GM12878 (cell line): ENCODE measurements around the gene TAPBP. TPM values are rescaled to one million over a fixed set of nuclear protein-coding genes. Genes with fewer than 3 reads are reported as not detected.

Experiments
- ATAC-seq: fragments of 200-7000 bp; cut with Tn5 transposase; 3 replicates; pipeline ENCODE4 v1.9.1; 2020; ENCODE audit warnings: mild to moderate bottlenecking, moderate library complexity
- BruUV-seq: library from RNA; stranded (reverse); fragments of 400-500 nt; replicated peaks from 2 replicates; lab custom pipeline; 2021; lab: Mats Ljungman, UMichigan
- CTCF ChIA-PET: fragments of 300-600 bp; sonication (Branson Sonifier 250); formaldehyde crosslinking; extraction: SDS; loops from one replicate; lab custom pipeline; 2021; ENCODE audit warnings: inconsistent platforms; lab: Yijun Ruan, JAX
- POLR2A ChIA-PET: fragments of 350-600 bp; formaldehyde crosslinking; extraction: SDS; loops from one replicate; lab custom pipeline; 2021; ENCODE audit warnings: inconsistent platforms; lab: Charles Lee
- RAD21 ChIA-PET: fragments of 300-600 bp; sonication (Branson Sonifier 250); formaldehyde crosslinking; loops from one replicate; lab custom pipeline; 2023; ENCODE audit warnings: antibody characterized with exemption; ENCODE audit not compliant: unreplicated experiment; lab: Charles Lee
- SMC1A ChIA-PET: fragments of 300-600 bp; sonication (Branson Sonifier 250); formaldehyde crosslinking; loops from one replicate; lab custom pipeline; 2023; ENCODE audit not compliant: unreplicated experiment, uncharacterized antibody; lab: Charles Lee
- DNase-seq: peaks from one replicate; pipeline ENCODE4 v3.0.0-alpha.2; 2011; ENCODE audit warnings: low read depth, low spot score
- FAIRE-seq: peaks from 3 replicates; lab custom pipeline; 2011; peaks lifted over from hg19 to GRCh38; lab: Jason Lieb, UNC
- H2AFZ ChIP-seq: 2 replicates; pipeline ENCODE4 v1.6.0; 2011; ENCODE audit warnings: low read depth, low read length, control low read depth; ENCODE audit not compliant: control insufficient read depth
- H3K27ac ChIP-seq: 2 replicates; pipeline ENCODE4 v1.5.1; 2011; ENCODE audit warnings: control low read depth; ENCODE audit not compliant: control insufficient read depth, insufficient read depth
- H3K27me3 ChIP-seq, 2 experiments: replicated peaks in 1 of 2; 2 replicates each; pipeline versions ENCODE4 v1.6.0 to v1.6.1; 2011; ENCODE audit warnings: low read length in 1 of 2; ENCODE audit not compliant: control insufficient read depth in 2 of 2, insufficient read depth in 2 of 2
- H3K36me3 ChIP-seq, 2 experiments: 2 replicates each; pipeline ENCODE4 v1.5.1; 2011; ENCODE audit warnings: low read length in 1 of 2; ENCODE audit not compliant: control insufficient read depth in 2 of 2, insufficient read depth in 2 of 2
- H3K4me1 ChIP-seq: 2 replicates; pipeline ENCODE4 v1.6.1; 2011; ENCODE audit warnings: mild to moderate bottlenecking, low read length, moderate library complexity, mixed read lengths; ENCODE audit not compliant: control insufficient read depth, insufficient read depth
- H3K4me2 ChIP-seq: 2 replicates; pipeline ENCODE4 v1.6.0; 2011; ENCODE audit warnings: control low read depth; ENCODE audit not compliant: control insufficient read depth, insufficient read depth
- H3K4me3 ChIP-seq: fragments of 200-600 bp; sonication (generic); 2 replicates; pipeline ENCODE4 v1.5.1; 2016
- H3K79me2 ChIP-seq: 2 replicates; pipeline ENCODE4 v1.6.0; 2011; ENCODE audit warnings: low read length; ENCODE audit not compliant: control insufficient read depth, insufficient read depth
- H3K9ac ChIP-seq: 2 replicates; pipeline ENCODE4 v1.8.0; 2011; ENCODE audit warnings: low read length, control low read depth, mixed read lengths; ENCODE audit not compliant: control insufficient read depth, insufficient read depth
- H3K9me3 ChIP-seq: replicated peaks from 3 replicates; pipeline ENCODE4 v1.5.1; 2011; ENCODE audit warnings: mild to moderate bottlenecking, low read length; ENCODE audit not compliant: control insufficient read depth, insufficient read depth
- H4K20me1 ChIP-seq: 2 replicates; pipeline ENCODE4 v1.6.0; 2011; ENCODE audit not compliant: control insufficient read depth, insufficient read depth
- CUX1 ChIP-seq: IDR thresholded peaks from 2 replicates; pipeline ENCODE4 v1.6.1; 2012; ENCODE audit warnings: improper control_type of control experiment, low read depth, low read length; ENCODE audit not compliant: insufficient replicate concordance
- DPF2 ChIP-seq: fragments of 450-650 bp; IDR thresholded peaks from 2 replicates; pipeline ENCODE4 v1.6.1; 2017; ENCODE audit warnings: mild to moderate bottlenecking
- LARP7 ChIP-seq: fragments of 450-650 bp; IDR thresholded peaks from 2 replicates; pipeline ENCODE4 v1.6.1; 2017; ENCODE audit warnings: mild to moderate bottlenecking
- MTA3 ChIP-seq: IDR thresholded peaks from 2 replicates; pipeline ENCODE4 v1.6.1; 2012; ENCODE audit warnings: low read length, inconsistent platforms, borderline replicate concordance
- NBN ChIP-seq: fragments of 450-650 bp; IDR thresholded peaks from 2 replicates; pipeline ENCODE4 v1.6.1; 2016
- POLR2A ChIP-seq: IDR thresholded peaks from 2 replicates; pipeline ENCODE4 v1.6.1; 2011; ENCODE audit warnings: low read depth, mild to moderate bottlenecking, low read length
- POLR2AphosphoS5 ChIP-seq: IDR thresholded peaks from 2 replicates; pipeline ENCODE4 v1.6.1; 2011; ENCODE audit warnings: mild to moderate bottlenecking, low read length, inconsistent platforms
- TCF3 ChIP-seq: IDR thresholded peaks from 2 replicates; pipeline ENCODE4 v1.6.1; 2012; ENCODE audit warnings: low read depth, mild to moderate bottlenecking, low read length, borderline replicate concordance; ENCODE audit not compliant: insufficient read depth
- YBX1 ChIP-seq: fragments of 450-650 bp; IDR thresholded peaks from 2 replicates; pipeline ENCODE4 v1.6.1; 2016; ENCODE audit warnings: antibody characterized with exemption
- YY1 ChIP-seq: IDR thresholded peaks from 2 replicates; pipeline ENCODE4 v1.6.1; 2011; ENCODE audit warnings: low read depth, mild to moderate bottlenecking, low read length
- WGBS: methylation state at CpG from one replicate; pipeline ENCODE4 v1.1.6; 2016; ENCODE audit warnings: low lambda C conversion rate; ENCODE audit not compliant: insufficient replicate concordance, insufficient coverage; ENCODE audit errors: missing lambda C conversion rate; 5-methylcytosine and 5-hydroxymethylcytosine counted together
- in situ Hi-C: fragments of 300-500 bp; cut with MboI; formaldehyde crosslinking; loops from 9 replicates; pipeline ENCODE4 v1.14.3; 2018; ENCODE audit warnings: mixed read lengths
- intact Hi-C: fragments of 100-400 bp; cut with micrococcal nuclease; formaldehyde crosslinking; loops from one replicate; pipeline ENCODE4 v1.14.2; 2022; ENCODE audit not compliant: unreplicated experiment
- polyA plus RNA-seq, 11 experiments: library from polyadenylated mRNA; depleted of rRNA in 4 of 11; unstranded in 6 of 11; stranded (reverse) in 5 of 11; fragments of >200 nt; fragmentation: Nextera tagmentation in 4 of 11; fragmentation: Illumina TruSeq in 1 of 11; extraction: Ambion mirVana in 4 of 11; extraction: Trizol in 1 of 11; gene quantifications; 1 replicate in 1 of 11; 2 replicates in 10 of 11; pipeline versions ENCODE4 v1.2.1 to v1.2.3, GENCODE V29; 2011 to 2016; ENCODE audit warnings: inconsistent platforms in 2 of 11, missing spikeins in 2 of 11, low read depth in 1 of 11
- total RNA-seq, 4 experiments: library from RNA; depleted of rRNA in 3 of 4; stranded (reverse); fragments of >200 nt in 3 of 4; fragmentation: Illumina TruSeq in 1 of 4; extraction: Trizol in 1 of 4; gene quantifications; 2 replicates each; pipeline versions ENCODE4 v1.2.1 to v1.2.3, GENCODE V29; 2013 to 2021

TAPBP gene
- total and polyA plus RNA-seq, 10 of the 15 experiments (the other 5 are each of a cell fraction or from before 2014, with no cell fraction given), result 14.6 to 210 (median 78.1) TPM

- intact Hi-C loops (no loop called here), in situ Hi-C loops (no loop called here)
- FAIRE-seq (no peak), ATAC-seq (no peak), DNase-seq (no peak)
- peaks cover 31% of the 10 kb centered on the region for H3K79me2 ChIP-seq
- no peak overlapping the region for H2AFZ ChIP-seq
- ChIA-PET RAD21 (interaction anchor here (1.0 to 2.6 kb wide), 3 partner anchors 9 to 55 kb away, joined by 4 to 11 read pairs (median 11); no protein-coding TSS in a partner anchor), SMC1A (interaction anchor here (2.8 to 4.4 kb wide), 2 partner anchors 13 to 19 kb away, joined by 8 to 25 read pairs; partner anchors contain the start of genes B3GALT4, RPS18 and VPS52), POLR2A (interaction anchor here (0.9 to 3.5 kb wide), 5 partner anchors 8 to 23 kb away, joined by 3 to 60 read pairs (median 24); partner anchors contain the start of genes B3GALT4, RGL2, RPS18 and TAPBP), CTCF (interaction anchor here (1.1 to 5.0 kb wide), 3 partner anchors 11 to 105 kb away, joined by 3 to 28 read pairs (median 3); partner anchors contain the start of gene B3GALT4)
- no TSS peak for BruUV-seq
- no peak for TF ChIP-seq TCF3
- 74% methylated on average over 6 of the region's 7 CpGs for WGBS
- H3K27ac ChIP-seq, result peak overlapping the region; percentile 74
- H3K9ac ChIP-seq, result peak overlapping the region; percentile 73
- H3K9me3 ChIP-seq, result no peaks in the 10 kb centered on the region
- H3K27me3 ChIP-seq, result no peaks in the 10 kb centered on the region
- peak overlapping the region; percentile 80 for H3K4me2 ChIP-seq
- H3K36me3 ChIP-seq, result peaks cover 0 to 21% of the 10 kb centered on the region in 2 experiments; a peak in 3 of 4 replicates
- H4K20me1 ChIP-seq, result no peaks in the 10 kb centered on the region
- peak overlapping the region; percentile 78 for H3K4me3 ChIP-seq
- H3K4me1 ChIP-seq, result no peaks in the 10 kb centered on the region
These were observed 23.4 kb downstream of the TAPBP start for GRCh38 chr6:33290459-33290858.

GRCh38 chr6:33289784-33290315, 24.0 kb downstream of the TAPBP start:
- H3K27ac ChIP-seq, result peak overlapping the region; percentile 74
- peak overlapping the region; percentile 73 for H3K9ac ChIP-seq
- in situ Hi-C loops, result no loop called here
- FAIRE-seq, result no peak
- peak overlapping the region; percentile 98 for H2AFZ ChIP-seq
- H3K9me3 ChIP-seq, result no peaks in the 10 kb centered on the region
- peaks cover 0 to 26% of the 10 kb centered on the region in 2 experiments; a peak in 3 of 4 replicates for H3K36me3 ChIP-seq
- peak; percentile 16; the same call in 1 of the 2 replicates for TF ChIP-seq LARP7
- no peak for TF ChIP-seq YBX1
- no peak for TF ChIP-seq CUX1
- TF ChIP-seq POLR2AphosphoS5, result no peak
- TF ChIP-seq DPF2, result peak; percentile 51
- peak; percentile 41; the same call in 1 of the 2 replicates for TF ChIP-seq MTA3
- peak; percentile 23; the same call in 1 of the 2 replicates for TF ChIP-seq POLR2A
- TF ChIP-seq YY1, result no peak
- no peak for TF ChIP-seq NBN
- TF ChIP-seq, all 136 proteins: peak for 4
- ATAC-seq (peak; percentile 25), DNase-seq (no peak)
- RAD21 ChIA-PET, result interaction anchor here (0.6 to 2.6 kb wide), 10 partner anchors 8 to 1551 kb away, joined by 3 to 12 read pairs (median 6); partner anchors contain the start of genes B3GALT4, RPS18, VPS52 and ZBTB22
- CTCF ChIA-PET, result interaction anchor here (1.2 to 5.0 kb wide), 4 partner anchors 9 to 55 kb away, joined by 3 to 28 read pairs (median 6); partner anchors contain the start of genes B3GALT4 and RGL2
- intact Hi-C loops, result loop anchor here (1.0 kb wide), 2 partner anchors 8 to 13 kb away; partner anchors contain the start of genes B3GALT4 and RGL2
- Histone ChIP-seq H4K20me1 (no peaks in the 10 kb centered on the region), H3K4me2 (peak overlapping the region; percentile 80), H3K4me1 (no peaks in the 10 kb centered on the region), H3K4me3 (peak overlapping the region; percentile 78), H3K79me2 (peaks cover 31% of the 10 kb centered on the region), H3K27me3 (no peaks in the 10 kb centered on the region)
- SMC1A ChIA-PET, result interaction anchor here (1.4 to 4.4 kb wide), 4 partner anchors 8 to 22 kb away, joined by 5 to 25 read pairs (median 8); partner anchors contain the start of genes B3GALT4, RPS18 and VPS52
- POLR2A ChIA-PET, result interaction anchor here (0.9 to 3.5 kb wide), 8 partner anchors 9 to 128 kb away, joined by 3 to 60 read pairs (median 9); partner anchors contain the start of genes B3GALT4, CUTA, RGL2 and RPS18
- BruUV-seq, result TSS peak; percentile 95
- WGBS, result 11% methylated on average over 14 of the region's 14 CpGs
